CD14-positive monocyte (primary cell): ENCODE data around the gene NUP155. TPM values are rescaled to one million over a fixed set of nuclear protein-coding genes. Genes with fewer than 3 reads are reported as not detected.
A peak's percentile ranks its signal among the peaks of the same experiment; 100 is the strongest.

Source experiments
- DNase-seq, 3 donors: peaks; one replicate each; pipeline ENCODE4 v3.0.0-alpha.2; 2011 to 2022
- H2AFZ ChIP-seq: 2 replicates; pipeline ENCODE4 v1.6.0; 2012; ENCODE audit warnings: mild to moderate bottlenecking, low read depth, low read length, inconsistent platforms; ENCODE audit not compliant: insufficient read depth, poor library complexity, severe bottlenecking
- H3K27ac ChIP-seq, 2 donors: 1 replicate in 1 of 2; 2 replicates in 1 of 2; pipeline ENCODE4 v1.5.1; 2012 to 2013; ENCODE audit warnings: low read length in 2 of 2, control low read depth in 1 of 2, inconsistent platforms in 1 of 2, low read depth in 1 of 2, mild to moderate bottlenecking in 1 of 2
- H3K27me3 ChIP-seq, 2 donors: one replicate each; pipeline versions ENCODE4 v1.6.0 to v1.6.1; 2011 to 2013; ENCODE audit warnings: low read length in 2 of 2; ENCODE audit not compliant: control insufficient read depth in 2 of 2, insufficient read depth in 2 of 2
- H3K36me3 ChIP-seq, 2 donors: replicated peaks in 1 of 2; 1 replicate in 1 of 2; 2 replicates in 1 of 2; pipeline versions ENCODE4 v1.5.1 to v1.6.1; 2012 to 2013; ENCODE audit warnings: low read length in 2 of 2, control low read depth in 1 of 2, inconsistent platforms in 1 of 2, mild to moderate bottlenecking in 1 of 2; ENCODE audit not compliant: insufficient read depth in 2 of 2, control insufficient read depth in 1 of 2
- H3K4me1 ChIP-seq, 2 donors: 1 replicate in 1 of 2; 2 replicates in 1 of 2; pipeline versions ENCODE4 v1.5.1 to v1.6.1; 2012 to 2013; ENCODE audit warnings: low read length in 2 of 2, control low read depth in 1 of 2, inconsistent platforms in 1 of 2, mild to moderate bottlenecking in 1 of 2, moderate library complexity in 1 of 2; ENCODE audit not compliant: insufficient read depth in 2 of 2, control insufficient read depth in 1 of 2
- H3K4me2 ChIP-seq: replicated peaks from 2 replicates; pipeline ENCODE3; 2012; ENCODE audit warnings: low read length, moderate library complexity, mild to moderate bottlenecking; ENCODE audit not compliant: poor library complexity, severe bottlenecking; ENCODE audit errors: extremely low read depth
- H3K4me3 ChIP-seq, 3 experiments: fragments of 200-600 bp in 1 of 3; sonication (generic) in 1 of 3; replicated peaks in 1 of 3; 1 replicate in 2 of 3; 2 replicates in 1 of 3; pipeline ENCODE4 v1.5.1; 2011 to 2013; ENCODE audit warnings: low read length in 3 of 3, mild to moderate bottlenecking in 3 of 3, control low read depth in 2 of 3, low read depth in 2 of 3, inconsistent platforms in 1 of 3, moderate library complexity in 1 of 3
- H3K79me2 ChIP-seq: 2 replicates; pipeline ENCODE4 v1.6.0; 2012; ENCODE audit warnings: mild to moderate bottlenecking, control low read depth, inconsistent platforms, low read length, moderate library complexity; ENCODE audit not compliant: insufficient read depth
- H3K9ac ChIP-seq: 2 replicates; pipeline ENCODE4 v1.6.0; 2017; ENCODE audit warnings: low read length, mild to moderate bottlenecking; ENCODE audit not compliant: insufficient read depth, poor library complexity, severe bottlenecking
- H3K9me3 ChIP-seq, 2 donors: replicated peaks in 1 of 2; 1 replicate in 1 of 2; 2 replicates in 1 of 2; pipeline versions ENCODE4 v1.5.1 to v1.6.1; 2012 to 2013; ENCODE audit warnings: low read length in 2 of 2, control low read depth in 1 of 2; ENCODE audit not compliant: control insufficient read depth in 1 of 2, insufficient read depth in 1 of 2
- H4K20me1 ChIP-seq: 2 replicates; pipeline ENCODE4 v1.6.0; 2012; ENCODE audit warnings: mild to moderate bottlenecking, low read length, control low read depth, moderate library complexity; ENCODE audit not compliant: insufficient read depth
- H3K27ac Mint-ChIP-seq, 7 donors: one replicate each; pipeline ENCODE4 v1.8.0; 2020; ENCODE audit warnings: mild to moderate bottlenecking in 7 of 7, mixed read lengths in 7 of 7, moderate library complexity in 6 of 7, inconsistent platforms in 2 of 7
- H3K27me3 Mint-ChIP-seq, 3 donors: one replicate each; pipeline ENCODE4 v1.8.0; 2021 to 2022; ENCODE audit warnings: low read depth in 3 of 3, mild to moderate bottlenecking in 3 of 3, mixed read lengths in 3 of 3, moderate library complexity in 3 of 3, inconsistent platforms in 1 of 3
- H3K36me3 Mint-ChIP-seq, 2 donors: one replicate each; pipeline ENCODE4 v1.8.0; 2020; ENCODE audit warnings: mixed read lengths in 2 of 2, inconsistent platforms in 1 of 2, mild to moderate bottlenecking in 1 of 2
- H3K4me1 Mint-ChIP-seq: one replicate; pipeline ENCODE4 v1.8.0; 2020; ENCODE audit warnings: mild to moderate bottlenecking, mixed read lengths
- H3K4me3 Mint-ChIP-seq, 2 donors: one replicate each; pipeline ENCODE4 v1.8.0; 2020; ENCODE audit warnings: mild to moderate bottlenecking in 2 of 2, mixed read lengths in 2 of 2, moderate library complexity in 1 of 2
- H3K9me3 Mint-ChIP-seq, 7 donors: one replicate each; pipeline ENCODE4 v1.8.0; 2020 to 2022; ENCODE audit warnings: mixed read lengths in 7 of 7, mild to moderate bottlenecking in 6 of 7, moderate library complexity in 6 of 7, inconsistent platforms in 2 of 7
- CTCF ChIP-seq: fragments of 200-600 bp; IDR thresholded peaks from one replicate; pipeline ENCODE4 v1.8.0; 2022; ENCODE audit warnings: antibody characterized with exemption, mild to moderate bottlenecking
- WGBS: methylation state at CpG from one replicate; pipeline ENCODE4 v1.1.5; 2013; ENCODE audit warnings: missing lambda C conversion rate; ENCODE audit not compliant: insufficient coverage; 5-methylcytosine and 5-hydroxymethylcytosine counted together
- intact Hi-C, 2 donors: fragments of 100-400 bp; cut with micrococcal nuclease; formaldehyde crosslinking; loops; one replicate each; pipeline versions ENCODE4 v1.15.0 to v1.15.1; 2023
- polyA plus RNA-seq, 3 donors: library from polyadenylated mRNA; depleted of rRNA in 1 of 3; unstranded in 2 of 3; stranded (reverse) in 1 of 3; fragments of 300-500 nt in 2 of 3; fragments of >200 nt in 1 of 3; fragmentation: Illumina TruSeq in 2 of 3; gene quantifications; 1 replicate in 2 of 3; 2 replicates in 1 of 3; pipeline ENCODE4 v1.2.3, GENCODE V29; 2012 to 2021

Gene NUP155
- polyA plus RNA-seq, 3 donors: 5.0 to 8.5 (median 5.8) TPM

GRCh38 chr5:37248970-37249814, 121.7 kb downstream of the NUP155 start, which contains the start of gene CPLANE1:
Gene CPLANE1 (minus strand): TSS chr5:37249376. CDS start chr5:37247698, 1,678 bp downstream.
- peaks cover 2 to 9% (median 4%) of the 10 kb centered on the region in 3 donors for H3K27me3 Mint-ChIP-seq
- peaks cover 7 to 12% of the 10 kb centered on the region in 2 donors for H3K4me1 ChIP-seq
- peaks cover 18% of the 10 kb centered on the region for H3K4me1 Mint-ChIP-seq
- peak within 1 kb of the TSS; percentile 88 for H2AFZ ChIP-seq
- peak within 1 kb of the TSS in 1 of 2 donors; percentile 59 for H3K27ac ChIP-seq
- under 1% methylated on average over 87 of the region's 88 CpGs for WGBS
- no peaks in the 10 kb centered on the region for H4K20me1 ChIP-seq
- intact Hi-C loops: no loop called here
- peak; percentile 33 to 39 (median 36) for DNase-seq
- no peak for TF ChIP-seq CTCF
- peaks cover 0 to 3% of the 10 kb centered on the region in 2 donors for H3K36me3 Mint-ChIP-seq
- H3K9me3 ChIP-seq: peaks cover 0 to 5% of the 10 kb centered on the region in 2 donors
- H3K36me3 ChIP-seq: no peaks in the 10 kb centered on the region
- peaks cover 3 to 9% (median 5%) of the 10 kb centered on the region in 7 donors for H3K9me3 Mint-ChIP-seq
- H3K4me3 ChIP-seq: peak within 1 kb of the TSS; percentile 76 to 85 (median 81)
- H3K4me2 ChIP-seq: peak within 1 kb of the TSS; percentile 82
- peak within 1 kb of the TSS in 6 of 7 donors; percentile 26 to 79 (median 72) for H3K27ac Mint-ChIP-seq
- peak within 1 kb of the TSS; percentile 84 for H3K9ac ChIP-seq
- no peaks in the 10 kb centered on the region for H3K79me2 ChIP-seq
- peak within 1 kb of the TSS; percentile 90 to 96 for H3K4me3 Mint-ChIP-seq
- H3K27me3 ChIP-seq: no peaks in the 10 kb centered on the region

GRCh38 chr5:37248421-37248969, 122.4 kb downstream of the NUP155 start:
- H3K27ac ChIP-seq: peak overlapping the region in 1 of 2 donors; percentile 59
- no peaks in the 10 kb centered on the region for H3K36me3 ChIP-seq
- intact Hi-C loops: no loop called here

More at GRCh38 chr5:37248421-37248969, 122.4 kb downstream of the NUP155 start:
- Histone ChIP-seq H3K4me3 (peak overlapping the region; percentile 76 to 85 (median 81)), H2AFZ (peak overlapping the region; percentile 88), H3K9me3 (no peaks in the 10 kb centered on the region), H3K4me2 (peak overlapping the region; percentile 82), H3K27me3 (no peaks in the 10 kb centered on the region), H3K9ac (peak overlapping the region; percentile 84), H3K4me1 (peaks cover 7 to 12% of the 10 kb centered on the region in 2 donors), H4K20me1 (no peaks in the 10 kb centered on the region), H3K79me2 (no peaks in the 10 kb centered on the region)
- peaks cover 18% of the 10 kb centered on the region for H3K4me1 Mint-ChIP-seq
- TF ChIP-seq CTCF: no peak
- no peaks in the 10 kb centered on the region for H3K36me3 Mint-ChIP-seq
- no peak overlapping the region for H3K27ac Mint-ChIP-seq
- DNase-seq: no peak
- peaks cover 0 to 3% (median 2%) of the 10 kb centered on the region in 7 donors for H3K9me3 Mint-ChIP-seq
- 8% methylated on average over 11 of the region's 19 CpGs for WGBS
- peak overlapping the region; percentile 90 to 96 for H3K4me3 Mint-ChIP-seq
- peaks cover 0 to 9% (median 4%) of the 10 kb centered on the region in 3 donors for H3K27me3 Mint-ChIP-seq
